ENCODE results near the gene PCSK4.

DNA sequence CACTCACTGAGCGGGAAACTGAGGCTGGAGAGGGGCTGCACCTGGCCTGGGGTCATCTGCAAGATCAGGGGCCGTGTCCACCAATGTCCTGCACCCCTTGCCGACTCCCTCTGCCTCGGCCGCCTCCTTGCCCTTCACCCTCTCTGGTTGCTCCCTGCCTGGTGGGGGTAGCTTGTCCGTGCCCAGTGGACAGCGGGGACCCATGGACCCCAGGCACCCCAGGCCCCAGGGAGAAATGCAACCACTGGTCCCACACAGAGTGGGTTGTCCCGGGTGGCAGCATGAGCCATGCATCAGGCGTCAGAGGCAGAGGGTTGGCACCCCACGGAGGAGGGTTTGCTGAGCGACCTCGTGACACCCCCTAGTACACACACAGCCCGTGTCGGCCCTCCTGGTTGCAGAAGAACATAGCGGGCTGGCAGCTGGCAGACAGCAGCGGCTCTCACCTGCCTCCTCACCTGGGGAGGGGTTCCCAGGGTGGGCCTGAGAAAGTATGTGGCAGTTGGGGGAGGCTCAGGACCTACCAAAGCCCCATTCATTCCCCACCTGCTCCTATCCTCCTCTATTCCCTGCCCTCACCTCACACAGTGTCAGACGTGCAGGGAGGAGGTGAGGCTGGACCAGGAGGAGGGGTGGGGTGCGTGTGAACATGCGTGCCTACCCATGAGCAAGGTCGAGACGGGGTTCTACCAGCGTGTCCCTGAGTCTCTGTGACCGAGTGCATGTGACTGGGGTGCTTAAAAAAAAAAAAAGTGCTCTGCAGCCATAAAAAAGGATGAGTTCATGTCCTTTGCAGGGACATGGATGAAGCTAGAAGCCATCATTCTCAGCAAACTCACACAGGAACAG is 14.0 kb upstream of the PCSK4 start:
- no peak for TF ChIP-seq POLR2A (IDR thresholded peaks at IDR 0.05; ENCODE audit: low read depth, low read length)
- no peak for TF ChIP-seq ATF7 (IDR thresholded peaks at IDR 0.05; ENCODE audit: low read depth)
- TF ChIP-seq, protein P1, sequence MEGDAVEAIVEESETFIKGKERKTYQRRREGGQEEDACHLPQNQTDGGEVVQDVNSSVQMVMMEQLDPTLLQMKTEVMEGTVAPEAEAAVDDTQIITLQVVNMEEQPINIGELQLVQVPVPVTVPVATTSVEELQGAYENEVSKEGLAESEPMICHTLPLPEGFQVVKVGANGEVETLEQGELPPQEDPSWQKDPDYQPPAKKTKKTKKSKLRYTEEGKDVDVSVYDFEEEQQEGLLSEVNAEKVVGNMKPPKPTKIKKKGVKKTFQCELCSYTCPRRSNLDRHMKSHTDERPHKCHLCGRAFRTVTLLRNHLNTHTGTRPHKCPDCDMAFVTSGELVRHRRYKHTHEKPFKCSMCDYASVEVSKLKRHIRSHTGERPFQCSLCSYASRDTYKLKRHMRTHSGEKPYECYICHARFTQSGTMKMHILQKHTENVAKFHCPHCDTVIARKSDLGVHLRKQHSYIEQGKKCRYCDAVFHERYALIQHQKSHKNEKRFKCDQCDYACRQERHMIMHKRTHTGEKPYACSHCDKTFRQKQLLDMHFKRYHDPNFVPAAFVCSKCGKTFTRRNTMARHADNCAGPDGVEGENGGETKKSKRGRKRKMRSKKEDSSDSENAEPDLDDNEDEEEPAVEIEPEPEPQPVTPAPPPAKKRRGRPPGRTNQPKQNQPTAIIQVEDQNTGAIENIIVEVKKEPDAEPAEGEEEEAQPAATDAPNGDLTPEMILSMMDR (IDR thresholded peaks at IDR 0.05 in 2 of 3, conservative IDR thresholded peaks at IDR 0.05 in 1 of 3; ENCODE audit: control insufficient read depth in 2 of 3, extremely low read depth in 1 of 3, insufficient read depth in 1 of 3, low read depth in 3 of 3, low read length in 3 of 3) = no peak
- no peak for TF ChIP-seq ZNF24 (IDR thresholded peaks at IDR 0.05)
- TF ChIP-seq EGR1 (IDR thresholded peaks at IDR 0.05; ENCODE audit: borderline replicate concordance in 1 of 2, low read depth in 2 of 2, low read length in 2 of 2) = no peak
- TF ChIP-seq ZNF274 (IDR thresholded peaks at IDR 0.05; ENCODE audit: insufficient read depth, insufficient read length) = no peak
- no peak for TF ChIP-seq CEBPB (IDR thresholded peaks at IDR 0.05; ENCODE audit: borderline replicate concordance in 1 of 2, low read depth in 2 of 2, low read length in 2 of 2)
- TF ChIP-seq SIN3A (IDR thresholded peaks at IDR 0.05; ENCODE audit: low read depth, low read length) = no peak
- no peak for TF ChIP-seq TCF12 (IDR thresholded peaks at IDR 0.05; ENCODE audit: low read depth, low read length)
- TF ChIP-seq NR2C2 (IDR thresholded peaks at IDR 0.05; ENCODE audit: borderline replicate concordance, control insufficient read depth, insufficient read length, low read depth) = no peak
- TF ChIP-seq IKZF1 (conservative IDR thresholded peaks at IDR 0.05) = no peak

Data from GM12878 (cell line).